H1 (cell line): ENCODE data around the gene MATK. TPM values are rescaled to one million over a fixed set of nuclear protein-coding genes. Genes with fewer than 3 reads are reported as not detected.
A peak's percentile ranks its signal among the peaks of the same experiment; 100 is the strongest.

Source experiments
- CTCF ChIA-PET: fragments of 300-600 bp; sonication (Branson Sonifier 250); formaldehyde crosslinking; loops from one replicate; lab custom pipeline; 2021; ENCODE audit not compliant: partially characterized antibody; lab: Charles Lee
- POLR2A ChIA-PET: fragments of 300-600 bp; sonication (Branson Sonifier 250); formaldehyde crosslinking; loops from one replicate; lab custom pipeline; 2021; ENCODE audit warnings: inconsistent platforms; ENCODE audit not compliant: partially characterized antibody; lab: Charles Lee
- DNase-seq, 2 experiments: peaks; one replicate each; pipeline versions ENCODE4 v3.0.0 to v3.0.0-alpha.2; 2010 to 2022; ENCODE audit warnings: low spot score in 2 of 2, low read depth in 1 of 2, mixed read lengths in 1 of 2
- FAIRE-seq: peaks from 2 replicates; lab custom pipeline; 2011; peaks lifted over from hg19 to GRCh38; lab: Jason Lieb, UNC
- H2AFZ ChIP-seq: 2 replicates; pipeline ENCODE4 v1.8.1; 2012; ENCODE audit warnings: low read length, inconsistent platforms
- H2AK5ac ChIP-seq: 2 replicates; pipeline ENCODE4 v1.6.1; 2013; ENCODE audit warnings: low read depth, low read length
- H2BK120ac ChIP-seq: replicated peaks from 2 replicates; pipeline ENCODE3; 2013; ENCODE audit warnings: low read depth, low read length, inconsistent platforms
- H2BK12ac ChIP-seq: 2 replicates; pipeline ENCODE4 v1.6.1; 2013; ENCODE audit warnings: low read depth, low read length
- H2BK15ac ChIP-seq: 2 replicates; pipeline ENCODE4 v1.6.1; 2013; ENCODE audit warnings: low read length
- H2BK20ac ChIP-seq: 2 replicates; pipeline ENCODE4 v1.6.1; 2013; ENCODE audit warnings: low read length
- H2BK5ac ChIP-seq: 2 replicates; pipeline ENCODE4 v1.6.1; 2013; ENCODE audit warnings: low read depth, low read length
- H3K14ac ChIP-seq: 2 replicates; pipeline ENCODE4 v1.6.1; 2013; ENCODE audit warnings: inconsistent platforms; ENCODE audit not compliant: insufficient read length
- H3K18ac ChIP-seq: 2 replicates; pipeline ENCODE4 v1.6.1; 2013; ENCODE audit warnings: low read length; ENCODE audit errors: extremely low read depth
- H3K23ac ChIP-seq: 2 replicates; pipeline ENCODE4 v1.6.1; 2013; ENCODE audit warnings: inconsistent platforms; ENCODE audit not compliant: insufficient read length
- H3K23me2 ChIP-seq: 2 replicates; pipeline ENCODE4 v1.6.1; 2013; ENCODE audit warnings: low read depth, low read length
- H3K27ac ChIP-seq: 2 replicates; pipeline ENCODE4 v1.6.1; 2011; ENCODE audit warnings: low read depth, low read length, inconsistent platforms
- H3K27me3 ChIP-seq, 4 experiments: replicated peaks in 1 of 4; 1 replicate in 1 of 4; 2 replicates in 3 of 4; pipeline versions ENCODE4 v1.6.1 to v1.8.1; 2011 to 2013; ENCODE audit warnings: low read length in 3 of 4, mild to moderate bottlenecking in 3 of 4, inconsistent platforms in 2 of 4, mixed read lengths in 2 of 4, moderate library complexity in 1 of 4; ENCODE audit not compliant: control insufficient read depth in 3 of 4, insufficient read depth in 3 of 4; ENCODE audit errors: extremely low read depth in 1 of 4
- H3K36me3 ChIP-seq, 4 experiments: 2 replicates each; pipeline versions ENCODE4 v1.6.1 to v1.8.1; 2011 to 2013; ENCODE audit warnings: mild to moderate bottlenecking in 4 of 4, low read length in 3 of 4, moderate library complexity in 2 of 4, control low read depth in 1 of 4, inconsistent platforms in 1 of 4; ENCODE audit not compliant: insufficient read depth in 4 of 4, control insufficient read depth in 2 of 4
- H3K4ac ChIP-seq: replicated peaks from 2 replicates; pipeline ENCODE3; 2013; ENCODE audit warnings: low read length, low read depth, mixed read lengths, inconsistent platforms; ENCODE audit not compliant: insufficient read length
- H3K4me1 ChIP-seq, 4 experiments: replicated peaks in 1 of 4; 1 replicate in 1 of 4; 2 replicates in 3 of 4; pipeline versions ENCODE4 v1.6.1 to v1.8.1; 2011 to 2013; ENCODE audit warnings: low read length in 3 of 4, inconsistent platforms in 2 of 4, mixed read lengths in 1 of 4; ENCODE audit not compliant: insufficient read depth in 4 of 4, control insufficient read depth in 3 of 4
- H3K4me2 ChIP-seq, 2 experiments: 2 replicates each; pipeline versions ENCODE4 v1.6.1 to v1.8.1; 2011 to 2013; ENCODE audit warnings: low read depth in 2 of 2, low read length in 2 of 2, control low read depth in 1 of 2, inconsistent platforms in 1 of 2, mild to moderate bottlenecking in 1 of 2; ENCODE audit not compliant: insufficient read depth in 1 of 2
- H3K4me3 ChIP-seq, 4 experiments: fragments of 200-600, 300-600 bp in 1 of 4; sonication (generic), shearing (Covaris generic), sonication (Bioruptor Twin) in 1 of 4; 2 replicates each; pipeline versions ENCODE4 v1.5.1 to v1.8.1; 2011 to 2016; ENCODE audit warnings: low read length in 4 of 4, low read depth in 3 of 4, control low read depth in 2 of 4, inconsistent platforms in 2 of 4, mild to moderate bottlenecking in 2 of 4, mixed read lengths in 1 of 4, moderate library complexity in 1 of 4; ENCODE audit not compliant: insufficient read depth in 2 of 4; ENCODE audit errors: extremely low read depth in 1 of 4
- H3K56ac ChIP-seq: replicated peaks from 2 replicates; pipeline ENCODE3; 2013; ENCODE audit warnings: low read depth, mild to moderate bottlenecking, mixed read lengths, low read length, inconsistent platforms; ENCODE audit not compliant: insufficient read length
- H3K79me1 ChIP-seq: 2 replicates; pipeline ENCODE4 v1.6.1; 2013; ENCODE audit warnings: low read depth, low read length, control low read depth
- H3K79me2 ChIP-seq, 2 experiments: 2 replicates each; pipeline versions ENCODE4 v1.6.1 to v1.8.1; 2012 to 2013; ENCODE audit warnings: low read length in 2 of 2, mild to moderate bottlenecking in 2 of 2, inconsistent platforms in 1 of 2; ENCODE audit not compliant: insufficient read depth in 2 of 2, control insufficient read depth in 1 of 2
- H3K9ac ChIP-seq, 4 experiments: replicated peaks in 1 of 4; 1 replicate in 1 of 4; 2 replicates in 3 of 4; pipeline versions ENCODE4 v1.6.1 to v1.8.1; 2011 to 2013; ENCODE audit warnings: low read depth in 3 of 4, low read length in 3 of 4, control low read depth in 2 of 4, mild to moderate bottlenecking in 2 of 4, moderate library complexity in 2 of 4, inconsistent platforms in 1 of 4; ENCODE audit errors: extremely low read depth in 1 of 4
- H3K9me3 ChIP-seq, 2 experiments: 2 replicates each; pipeline versions ENCODE4 v1.6.1 to v1.8.1; 2012 to 2013; ENCODE audit warnings: mild to moderate bottlenecking in 2 of 2, moderate library complexity in 2 of 2, control low read depth in 1 of 2, inconsistent platforms in 1 of 2, low read depth in 1 of 2, low read length in 1 of 2, mixed read lengths in 1 of 2; ENCODE audit not compliant: insufficient read depth in 2 of 2
- H4K20me1 ChIP-seq, 2 experiments: replicated peaks in 1 of 2; 2 replicates each; pipeline versions ENCODE3 to v1.8.1; 2011 to 2013; ENCODE audit warnings: inconsistent platforms in 2 of 2, low read length in 2 of 2, mild to moderate bottlenecking in 1 of 2; ENCODE audit not compliant: insufficient read depth in 2 of 2, control insufficient read depth in 1 of 2
- H4K5ac ChIP-seq: 2 replicates; pipeline ENCODE4 v1.6.1; 2013; ENCODE audit warnings: low read length, low read depth, mixed read lengths, inconsistent platforms; ENCODE audit not compliant: insufficient read length
- H4K8ac ChIP-seq: 2 replicates; pipeline ENCODE4 v1.8.0; 2013; ENCODE audit warnings: mild to moderate bottlenecking, moderate library complexity, low read length, inconsistent platforms; ENCODE audit not compliant: insufficient read depth; ENCODE audit errors: extremely low read depth
- H4K91ac ChIP-seq: replicated peaks from 2 replicates; pipeline ENCODE3; 2013; ENCODE audit warnings: low read length, mixed read lengths, inconsistent platforms; ENCODE audit not compliant: insufficient read length
- BACH1 ChIP-seq: IDR thresholded peaks from 2 replicates; pipeline ENCODE4 v1.6.1; 2012; ENCODE audit warnings: low read length, improper control_type of control experiment
- CBX5 ChIP-seq: fragments of 300-800, 300-1000 bp; sonication (generic); IDR thresholded peaks from 2 replicates; pipeline ENCODE4 v1.7.1; 2016; ENCODE audit warnings: antibody characterized with exemption, low read length, low read depth
- CEBPB ChIP-seq: IDR thresholded peaks from 2 replicates; pipeline ENCODE4 v1.6.1; 2012; ENCODE audit warnings: low read depth, low read length
- CREB1 ChIP-seq: IDR thresholded peaks from 2 replicates; pipeline ENCODE4 v1.6.1; 2012; ENCODE audit warnings: inconsistent platforms
- EP300 ChIP-seq, 2 experiments: IDR thresholded peaks; 1 replicate in 1 of 2; 2 replicates in 1 of 2; pipeline ENCODE4 v1.6.1; 2011 to 2012; ENCODE audit warnings: low read depth in 2 of 2, low read length in 2 of 2, mild to moderate bottlenecking in 2 of 2, borderline replicate concordance in 1 of 2, inconsistent platforms in 1 of 2, moderate library complexity in 1 of 2
- EZH2 ChIP-seq: fragments of 200-600 bp; sonication (generic); IDR thresholded peaks from 2 replicates; pipeline ENCODE4 v1.7.1; 2012; ENCODE audit warnings: low read depth, mild to moderate bottlenecking, moderate library complexity, low read length, inconsistent platforms; ENCODE audit not compliant: severe bottlenecking
- HDAC2 ChIP-seq, 2 experiments: fragments of 300-600 bp in 1 of 2; sonication (generic) in 1 of 2; IDR thresholded peaks; 2 replicates each; pipeline ENCODE4 v1.6.1; 2011 to 2012; ENCODE audit warnings: low read depth in 2 of 2, low read length in 2 of 2, mild to moderate bottlenecking in 2 of 2, moderate library complexity in 2 of 2, borderline replicate concordance in 1 of 2, inconsistent platforms in 1 of 2
- HDAC6 ChIP-seq: IDR thresholded peaks from one replicate; pipeline ENCODE4 v1.7.1; 2012; ENCODE audit warnings: low read depth, mild to moderate bottlenecking, inconsistent platforms, low read length, moderate library complexity
- MAFK ChIP-seq: IDR thresholded peaks from 2 replicates; pipeline ENCODE4 v1.6.1; 2012; ENCODE audit warnings: low read depth, mild to moderate bottlenecking, improper control_type of control experiment, low read length
- NRF1 ChIP-seq: IDR thresholded peaks from 2 replicates; pipeline ENCODE4 v1.6.1; 2011; ENCODE audit warnings: mild to moderate bottlenecking, low read depth, low read length, improper control_type of control experiment
- SIRT6 ChIP-seq: IDR thresholded peaks from one replicate; pipeline ENCODE4 v1.7.1; 2012; ENCODE audit warnings: low read length, inconsistent platforms
- SIX5 ChIP-seq: IDR thresholded peaks from 2 replicates; pipeline ENCODE4 v1.6.1; 2011; ENCODE audit warnings: mild to moderate bottlenecking, low read depth, low read length
- TCF12 ChIP-seq: IDR thresholded peaks from 2 replicates; pipeline ENCODE4 v1.6.1; 2011; ENCODE audit warnings: low read depth, mild to moderate bottlenecking, low read length
- ZNF274 ChIP-seq: IDR thresholded peaks from 2 replicates; pipeline ENCODE4 v1.7.0; 2012; ENCODE audit warnings: low read length, borderline replicate concordance; ENCODE audit errors: extremely low read depth
- WGBS, 2 experiments: shearing (Covaris generic) in 1 of 2; methylation state at CpG; one replicate each; pipeline versions ENCODE4 v1.1.6 to v1.1.7; 2013 to 2015; ENCODE audit warnings: low lambda C conversion rate in 2 of 2, mixed read lengths in 2 of 2, inconsistent platforms in 1 of 2, low coverage in 1 of 2, missing lambda C conversion rate in 1 of 2; ENCODE audit not compliant: insufficient replicate concordance in 2 of 2, insufficient coverage in 1 of 2, insufficient read length in 1 of 2; ENCODE audit errors: extremely low coverage in 1 of 2, missing lambda C conversion rate in 1 of 2; 5-methylcytosine and 5-hydroxymethylcytosine counted together
- polyA plus RNA-seq, 7 experiments: library from polyadenylated mRNA; depleted of rRNA in 3 of 7; stranded (reverse) in 5 of 7; unstranded in 2 of 7; fragments of >200 nt in 5 of 7; fragments of 200-250 nt in 2 of 7; gene quantifications; 1 replicate in 5 of 7; 2 replicates in 1 of 7; 4 replicates in 1 of 7; pipeline versions ENCODE4 v1.2.1 to v1.2.3, GENCODE V29; 2011 to 2013; ENCODE audit warnings: missing spikeins in 2 of 7, mixed read lengths in 2 of 7
- total RNA-seq: library from RNA; stranded (reverse); fragmentation: NEBNext Ultra II Directional; extraction: Animal tissue kit (Norgen Biotek cat#: 25700); gene quantifications from 2 replicates; pipeline ENCODE4 v1.2.1, GENCODE V29; 2021

Gene MATK
- total and polyA plus RNA-seq, 2 of the 8 experiments (the other 6 are each of a cell fraction or from before 2014, with no cell fraction given) = 20.5 to 21.4 TPM

DNA sequence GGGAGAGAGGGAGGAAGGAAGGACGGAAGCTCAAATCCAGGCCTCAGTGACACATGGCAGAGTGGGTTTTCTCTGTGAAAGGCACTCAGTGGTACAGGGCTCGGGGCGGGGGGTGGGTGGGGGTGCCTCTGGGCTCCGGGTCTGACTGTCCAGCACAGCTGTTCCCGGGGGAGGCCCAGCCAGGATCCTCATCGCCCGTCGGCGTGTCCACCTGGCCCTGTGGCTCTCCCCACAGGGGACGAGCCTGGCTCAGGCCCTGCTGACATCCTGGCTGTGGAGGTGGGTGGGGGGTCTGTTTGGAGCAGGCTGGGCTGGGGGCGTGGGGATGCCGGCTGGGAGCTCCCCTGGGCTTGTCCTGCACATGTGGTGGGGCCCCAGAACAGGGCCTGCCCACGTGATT is 18.2 kb upstream of the MATK start:
- no peak for DNase-seq
- H4K20me1 ChIP-seq = peaks cover 0 to 9% of the 10 kb centered on the region in 2 experiments
- ChIA-PET POLR2A (interaction anchor here (0.8 kb wide), 1 partner anchor 181 kb away, joined by 4 read pairs; the partner anchor contains the start of gene EEF2), CTCF (interaction anchor here (0.8 to 2.2 kb wide), 3 partner anchors 15 to 114 kb away, joined by 3 to 7 read pairs (median 3); no protein-coding TSS in a partner anchor)
- H3K9me3 ChIP-seq = peaks cover 0 to 4% of the 10 kb centered on the region in 2 experiments; a peak in 1 of 4 replicates
- no peak overlapping the region for H4K91ac ChIP-seq
- no peak overlapping the region for H3K4me3 ChIP-seq
- peak overlapping the region; percentile 25; the same call in 1 of the 2 replicates for H4K8ac ChIP-seq
- H3K14ac ChIP-seq = no peak overlapping the region
- no peak overlapping the region for H2BK12ac ChIP-seq
- H4K5ac ChIP-seq = no peak overlapping the region
- peaks cover 0 to 3% (median 0%) of the 10 kb centered on the region in 4 experiments; a peak in 1 of 8 replicates for H3K36me3 ChIP-seq
- H2BK5ac ChIP-seq = no peak overlapping the region
- H3K9ac ChIP-seq = no peak overlapping the region
- H3K23ac ChIP-seq = no peak overlapping the region
- H3K56ac ChIP-seq = no peak overlapping the region
- H3K79me2 ChIP-seq = no peaks in the 10 kb centered on the region
- H2AK5ac ChIP-seq = no peak overlapping the region
- H3K23me2 ChIP-seq = peaks cover 9% of the 10 kb centered on the region
- no peak overlapping the region for H3K18ac ChIP-seq
- no peak overlapping the region for H2BK15ac ChIP-seq
- WGBS, 2 experiments = 83% methylated on average over 3 of the region's 13 CpGs; no CpG with 5 or more reads in 1 of the 2 experiments
- no peak overlapping the region for H3K4me2 ChIP-seq
- FAIRE-seq = no peak
- H3K27ac ChIP-seq = no peak overlapping the region
- no peak overlapping the region for H3K4ac ChIP-seq
- H2BK120ac ChIP-seq = no peak overlapping the region
- no peak overlapping the region for H2AFZ ChIP-seq
- no peaks in the 10 kb centered on the region for H3K79me1 ChIP-seq
- H3K27me3 ChIP-seq = peaks cover 0 to 6% (median 4%) of the 10 kb centered on the region in 4 experiments; a peak in 5 of 7 replicates
- H2BK20ac ChIP-seq = no peak overlapping the region
- peaks cover 0 to 3% (median 1%) of the 10 kb centered on the region in 4 experiments; a peak in 3 of 7 replicates for H3K4me1 ChIP-seq
- TF ChIP-seq MAFK = no peak
- TF ChIP-seq HDAC2 (IDR thresholded peaks at IDR 0.05; ENCODE audit: borderline replicate concordance in 1 of 2, low read depth in 2 of 2, low read length in 2 of 2) = no peak
- no peak for TF ChIP-seq SIRT6
- no peak for TF ChIP-seq NRF1
- no peak for TF ChIP-seq EP300 (IDR thresholded peaks at IDR 0.05; ENCODE audit: borderline replicate concordance in 1 of 2, low read depth in 2 of 2, low read length in 2 of 2)
- TF ChIP-seq TCF12 = no peak
- TF ChIP-seq EZH2 = no peak
- TF ChIP-seq CBX5 = no peak
- no peak for TF ChIP-seq CREB1
- TF ChIP-seq HDAC6 = no peak
- no peak for TF ChIP-seq SIX5
- TF ChIP-seq CEBPB = no peak
- no peak for TF ChIP-seq ZNF274
- no peak for TF ChIP-seq BACH1
